Epithelial cell of esophagus (primary cell): ENCODE measurements around the gene POLR2J.
A peak's percentile ranks its signal among the peaks of the same experiment; 100 is the strongest.

Experiments used
- DNase-seq: peaks from one replicate; pipeline ENCODE4 v3.0.0; 2010; ENCODE audit warnings: low read depth
- H3K4me3 ChIP-seq: 2 replicates; pipeline ENCODE4 v1.5.1; 2011; ENCODE audit warnings: mild to moderate bottlenecking, low read length, control low read depth
- TF ChIP-seq, protein P1 (sequence below): IDR thresholded peaks from 2 replicates; pipeline ENCODE4 v1.5.1; 2011; ENCODE audit warnings: low read depth, mild to moderate bottlenecking, low read length, control low read depth, inconsistent platforms; ENCODE audit not compliant: insufficient read depth; ENCODE audit errors: missing control alignments

Gene POLR2J

GRCh38 chr7:102445674-102446071 is 33.0 kb downstream of the POLR2J start:
- H3K4me3 ChIP-seq: no peak overlapping the region
- TF ChIP-seq, protein P1, sequence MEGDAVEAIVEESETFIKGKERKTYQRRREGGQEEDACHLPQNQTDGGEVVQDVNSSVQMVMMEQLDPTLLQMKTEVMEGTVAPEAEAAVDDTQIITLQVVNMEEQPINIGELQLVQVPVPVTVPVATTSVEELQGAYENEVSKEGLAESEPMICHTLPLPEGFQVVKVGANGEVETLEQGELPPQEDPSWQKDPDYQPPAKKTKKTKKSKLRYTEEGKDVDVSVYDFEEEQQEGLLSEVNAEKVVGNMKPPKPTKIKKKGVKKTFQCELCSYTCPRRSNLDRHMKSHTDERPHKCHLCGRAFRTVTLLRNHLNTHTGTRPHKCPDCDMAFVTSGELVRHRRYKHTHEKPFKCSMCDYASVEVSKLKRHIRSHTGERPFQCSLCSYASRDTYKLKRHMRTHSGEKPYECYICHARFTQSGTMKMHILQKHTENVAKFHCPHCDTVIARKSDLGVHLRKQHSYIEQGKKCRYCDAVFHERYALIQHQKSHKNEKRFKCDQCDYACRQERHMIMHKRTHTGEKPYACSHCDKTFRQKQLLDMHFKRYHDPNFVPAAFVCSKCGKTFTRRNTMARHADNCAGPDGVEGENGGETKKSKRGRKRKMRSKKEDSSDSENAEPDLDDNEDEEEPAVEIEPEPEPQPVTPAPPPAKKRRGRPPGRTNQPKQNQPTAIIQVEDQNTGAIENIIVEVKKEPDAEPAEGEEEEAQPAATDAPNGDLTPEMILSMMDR: no peak
- DNase-seq: no peak

DNA sequence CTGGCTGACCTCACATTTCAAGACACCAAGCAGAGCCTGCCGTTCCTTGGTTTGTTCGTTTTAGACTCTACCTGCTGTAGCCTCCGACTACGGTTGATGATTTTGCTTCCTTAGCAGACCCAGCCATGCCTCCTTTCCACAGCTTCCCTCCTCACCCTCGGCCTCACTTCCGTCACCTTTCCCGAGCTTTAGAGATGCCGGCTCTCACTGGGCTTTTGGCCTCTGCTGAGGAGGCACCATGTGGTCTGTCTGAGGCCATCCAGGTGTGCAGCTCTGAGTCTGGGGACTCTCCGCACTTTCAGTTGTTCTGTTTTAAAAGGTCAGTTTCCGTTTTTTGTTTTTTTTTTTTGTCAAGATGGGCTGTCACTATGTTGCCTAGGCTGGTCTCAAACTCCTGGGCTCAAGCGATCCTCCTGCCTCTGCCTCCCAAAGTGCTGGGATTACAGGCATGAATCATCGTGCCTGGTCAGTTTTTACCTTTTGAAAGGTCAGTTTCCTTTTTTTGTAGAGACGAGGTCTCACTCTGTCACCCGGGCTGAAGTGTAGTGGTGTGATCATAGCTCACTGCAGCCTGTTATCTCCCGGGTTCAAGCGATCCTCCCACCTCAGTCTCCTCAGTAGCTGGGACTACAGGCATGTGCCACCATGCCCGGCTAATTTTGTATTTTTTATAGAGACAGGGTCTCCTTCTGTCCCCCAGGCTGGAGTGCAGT is 33.6 kb downstream of the POLR2J start:
- TF ChIP-seq, protein P1: no peak
- DNase-seq: no peak
- no peak overlapping the region for H3K4me3 ChIP-seq

DNA sequence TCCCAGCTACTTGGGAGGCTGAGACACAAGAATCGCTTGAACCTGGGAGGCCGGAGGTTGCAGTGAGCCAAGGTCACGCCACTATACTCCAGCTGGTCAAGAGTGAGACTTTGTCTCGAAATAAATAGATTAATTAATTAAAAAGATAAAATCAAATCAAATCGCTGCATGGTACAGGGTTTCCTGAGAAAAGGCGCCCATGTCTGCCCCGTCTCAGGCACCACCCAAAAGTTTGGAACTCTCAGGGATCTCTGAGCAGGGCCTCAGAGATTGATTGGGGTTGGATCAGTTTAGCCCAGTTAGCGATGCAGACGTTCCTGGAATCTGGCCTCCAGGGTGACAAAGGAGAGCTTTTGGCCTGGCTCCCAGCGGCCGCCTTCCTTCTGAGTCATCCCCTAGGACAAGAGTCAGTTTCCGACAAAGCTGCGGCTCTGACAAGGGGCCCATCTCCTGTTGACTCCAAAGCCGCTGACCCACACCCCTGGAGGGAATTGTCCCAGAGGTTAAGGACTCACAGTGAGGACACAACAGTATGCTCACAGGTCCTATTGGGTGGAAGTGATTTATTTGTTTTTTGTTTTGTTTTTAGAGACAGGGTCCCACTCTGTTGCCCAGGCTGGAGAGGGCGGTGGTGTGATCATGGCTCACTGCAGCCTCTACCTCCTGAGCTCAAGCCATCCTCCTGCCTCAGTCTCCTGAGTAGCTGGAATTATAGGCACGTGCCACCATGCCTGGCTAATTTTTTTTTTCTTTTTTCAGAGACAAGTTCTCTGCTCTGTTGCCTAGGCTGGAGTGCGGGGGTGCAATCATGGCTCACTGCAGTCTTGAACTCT is 38.5 kb downstream of the POLR2J start:
- TF ChIP-seq, protein P1: peak; percentile 7
- H3K4me3 ChIP-seq: no peak overlapping the region
- DNase-seq: peak; percentile 82

- no peak for DNase-seq
- H3K4me3 ChIP-seq: no peak overlapping the region
- TF ChIP-seq, protein P1: no peak
These were observed 42.6 kb downstream of the POLR2J start for GRCh38 chr7:102436118-102436517.

GRCh38 chr7:102434039-102434486 is 44.7 kb downstream of the POLR2J start:
- no peak for DNase-seq

DNA sequence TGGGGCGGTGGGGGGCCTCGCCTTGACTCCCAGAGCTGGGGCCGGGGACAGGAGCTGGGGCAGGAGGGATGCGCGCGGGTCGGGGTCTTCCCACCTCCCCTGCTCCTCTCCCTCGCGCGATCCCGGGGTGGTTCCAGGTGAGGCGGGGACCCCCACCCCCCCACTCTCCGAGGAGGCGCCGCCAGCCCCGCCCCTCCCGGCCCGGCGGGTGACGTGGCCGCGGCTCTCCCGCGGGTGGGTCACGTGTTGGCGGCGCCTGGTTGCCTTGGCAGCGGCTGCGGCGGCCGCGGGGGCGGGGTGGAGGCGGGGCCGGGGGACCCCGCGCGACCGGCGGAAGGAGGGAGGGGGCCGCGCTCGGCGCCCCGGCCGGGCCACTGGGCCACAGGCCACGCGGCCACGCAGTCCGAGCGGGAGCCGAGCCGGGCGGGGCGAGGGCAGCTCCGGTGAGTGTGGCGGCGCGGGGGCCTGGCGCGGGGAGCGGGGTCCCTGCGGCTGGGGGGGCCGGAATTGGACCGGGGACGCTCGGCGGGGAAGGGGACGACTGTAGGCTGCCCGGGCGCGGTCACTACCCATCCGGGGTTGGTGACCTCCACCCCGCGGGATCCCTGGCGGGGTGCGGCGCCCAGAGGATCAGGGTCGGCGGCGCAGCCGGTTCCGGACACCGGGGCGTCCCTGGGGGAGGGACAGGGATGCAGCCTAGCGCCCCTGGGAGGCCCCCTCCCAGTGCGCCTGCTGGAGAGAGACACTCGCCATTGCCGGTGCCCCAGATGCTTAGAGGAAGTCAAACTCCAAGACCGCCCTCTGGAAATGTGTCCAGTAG is 45.3 kb downstream of the POLR2J start, which contains the start of gene ORAI2:
Gene ORAI2 (plus strand): TSS at position 357 of the 820 bp plus-strand sequence. CDS start 5,382 bp downstream, outside the sequence.
- peak; percentile 54 for DNase-seq
- TF ChIP-seq, protein P1: no peak
- H3K4me3 ChIP-seq: peak within 1 kb of the TSS; percentile 44

More at GRCh38 chr7:102434039-102434486, 44.7 kb downstream of the POLR2J start:
- peak overlapping the region; percentile 44 for H3K4me3 ChIP-seq
- TF ChIP-seq, protein P1: no peak
